HL-60 (cell line): ENCODE measurements around the gene ACTA2.

Source experiments
- GABPA ChIP-seq: IDR thresholded peaks from 2 replicates; pipeline ENCODE4 v1.6.1; 2012; ENCODE audit warnings: low read depth
- POLR2AphosphoS5 ChIP-seq: IDR thresholded peaks from 2 replicates; pipeline ENCODE4 v1.6.1; 2012; ENCODE audit warnings: low read depth
- SPI1 ChIP-seq: IDR thresholded peaks from 2 replicates; pipeline ENCODE4 v1.6.1; 2012; ENCODE audit warnings: low read depth, mild to moderate bottlenecking, borderline replicate concordance
- TF ChIP-seq, protein P1 (sequence below): IDR thresholded peaks from one replicate; pipeline ENCODE4 v1.5.1; 2011; ENCODE audit warnings: low read length, control low read depth, inconsistent platforms; ENCODE audit not compliant: insufficient read depth
- TF ChIP-seq, protein P2 (sequence below): IDR thresholded peaks from 2 replicates; pipeline ENCODE4 v1.6.1; 2012; ENCODE audit warnings: low read depth; ENCODE audit not compliant: insufficient replicate concordance

DNA sequence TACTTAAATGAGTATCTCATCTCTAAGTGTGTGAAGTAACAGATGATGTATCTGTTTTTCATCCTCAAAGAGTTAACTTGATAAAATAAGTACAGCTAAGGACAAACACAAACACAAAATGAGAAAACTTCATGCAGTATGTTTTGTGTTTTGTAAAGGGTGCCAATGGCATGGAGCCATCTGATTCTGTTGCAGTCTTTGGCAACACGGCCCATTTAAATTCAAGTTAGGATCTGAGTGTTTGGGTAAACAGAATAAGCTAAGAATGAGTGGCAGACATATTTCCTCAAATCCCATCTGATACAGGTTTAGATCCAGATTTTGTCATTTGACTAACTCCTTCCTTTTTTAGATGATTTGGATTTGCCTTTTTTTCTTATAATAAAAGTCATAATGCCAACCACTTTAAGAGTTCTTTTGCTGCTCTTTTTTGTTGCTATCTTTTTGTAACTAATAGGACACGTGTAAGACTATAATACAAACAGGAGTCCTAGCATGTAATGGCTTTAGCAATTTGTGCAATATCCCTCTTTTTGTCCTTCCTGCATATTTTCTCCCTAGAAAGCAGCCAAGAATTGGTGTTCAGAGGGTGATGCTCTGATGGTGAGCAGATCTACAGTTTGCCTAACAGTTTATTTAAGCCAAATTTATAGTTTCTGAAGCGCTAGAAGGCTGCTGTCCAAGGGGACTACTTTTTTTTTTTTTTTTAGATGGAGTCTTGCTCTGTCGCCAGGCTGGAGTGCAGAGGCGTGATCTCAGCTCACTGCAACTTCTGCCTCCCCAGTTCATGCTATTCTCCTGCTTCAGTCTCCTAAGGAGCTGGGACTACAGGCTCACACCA is 18.9 kb upstream of the ACTA2 start:
- no peak for TF ChIP-seq GABPA
- TF ChIP-seq, protein P1, sequence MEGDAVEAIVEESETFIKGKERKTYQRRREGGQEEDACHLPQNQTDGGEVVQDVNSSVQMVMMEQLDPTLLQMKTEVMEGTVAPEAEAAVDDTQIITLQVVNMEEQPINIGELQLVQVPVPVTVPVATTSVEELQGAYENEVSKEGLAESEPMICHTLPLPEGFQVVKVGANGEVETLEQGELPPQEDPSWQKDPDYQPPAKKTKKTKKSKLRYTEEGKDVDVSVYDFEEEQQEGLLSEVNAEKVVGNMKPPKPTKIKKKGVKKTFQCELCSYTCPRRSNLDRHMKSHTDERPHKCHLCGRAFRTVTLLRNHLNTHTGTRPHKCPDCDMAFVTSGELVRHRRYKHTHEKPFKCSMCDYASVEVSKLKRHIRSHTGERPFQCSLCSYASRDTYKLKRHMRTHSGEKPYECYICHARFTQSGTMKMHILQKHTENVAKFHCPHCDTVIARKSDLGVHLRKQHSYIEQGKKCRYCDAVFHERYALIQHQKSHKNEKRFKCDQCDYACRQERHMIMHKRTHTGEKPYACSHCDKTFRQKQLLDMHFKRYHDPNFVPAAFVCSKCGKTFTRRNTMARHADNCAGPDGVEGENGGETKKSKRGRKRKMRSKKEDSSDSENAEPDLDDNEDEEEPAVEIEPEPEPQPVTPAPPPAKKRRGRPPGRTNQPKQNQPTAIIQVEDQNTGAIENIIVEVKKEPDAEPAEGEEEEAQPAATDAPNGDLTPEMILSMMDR: no peak
- no peak for TF ChIP-seq POLR2AphosphoS5
- TF ChIP-seq, protein P2, sequence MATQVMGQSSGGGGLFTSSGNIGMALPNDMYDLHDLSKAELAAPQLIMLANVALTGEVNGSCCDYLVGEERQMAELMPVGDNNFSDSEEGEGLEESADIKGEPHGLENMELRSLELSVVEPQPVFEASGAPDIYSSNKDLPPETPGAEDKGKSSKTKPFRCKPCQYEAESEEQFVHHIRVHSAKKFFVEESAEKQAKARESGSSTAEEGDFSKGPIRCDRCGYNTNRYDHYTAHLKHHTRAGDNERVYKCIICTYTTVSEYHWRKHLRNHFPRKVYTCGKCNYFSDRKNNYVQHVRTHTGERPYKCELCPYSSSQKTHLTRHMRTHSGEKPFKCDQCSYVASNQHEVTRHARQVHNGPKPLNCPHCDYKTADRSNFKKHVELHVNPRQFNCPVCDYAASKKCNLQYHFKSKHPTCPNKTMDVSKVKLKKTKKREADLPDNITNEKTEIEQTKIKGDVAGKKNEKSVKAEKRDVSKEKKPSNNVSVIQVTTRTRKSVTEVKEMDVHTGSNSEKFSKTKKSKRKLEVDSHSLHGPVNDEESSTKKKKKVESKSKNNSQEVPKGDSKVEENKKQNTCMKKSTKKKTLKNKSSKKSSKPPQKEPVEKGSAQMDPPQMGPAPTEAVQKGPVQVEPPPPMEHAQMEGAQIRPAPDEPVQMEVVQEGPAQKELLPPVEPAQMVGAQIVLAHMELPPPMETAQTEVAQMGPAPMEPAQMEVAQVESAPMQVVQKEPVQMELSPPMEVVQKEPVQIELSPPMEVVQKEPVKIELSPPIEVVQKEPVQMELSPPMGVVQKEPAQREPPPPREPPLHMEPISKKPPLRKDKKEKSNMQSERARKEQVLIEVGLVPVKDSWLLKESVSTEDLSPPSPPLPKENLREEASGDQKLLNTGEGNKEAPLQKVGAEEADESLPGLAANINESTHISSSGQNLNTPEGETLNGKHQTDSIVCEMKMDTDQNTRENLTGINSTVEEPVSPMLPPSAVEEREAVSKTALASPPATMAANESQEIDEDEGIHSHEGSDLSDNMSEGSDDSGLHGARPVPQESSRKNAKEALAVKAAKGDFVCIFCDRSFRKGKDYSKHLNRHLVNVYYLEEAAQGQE: no peak
- TF ChIP-seq SPI1: no peak
